ENCODE measurements around the gene COL26A1.
"Not testable (repeated sequence)": the region's sequence is repeated elsewhere in the genome, so short reads cannot be mapped to it uniquely, and the experiment has no call there.

COL26A1 gene

DNA sequence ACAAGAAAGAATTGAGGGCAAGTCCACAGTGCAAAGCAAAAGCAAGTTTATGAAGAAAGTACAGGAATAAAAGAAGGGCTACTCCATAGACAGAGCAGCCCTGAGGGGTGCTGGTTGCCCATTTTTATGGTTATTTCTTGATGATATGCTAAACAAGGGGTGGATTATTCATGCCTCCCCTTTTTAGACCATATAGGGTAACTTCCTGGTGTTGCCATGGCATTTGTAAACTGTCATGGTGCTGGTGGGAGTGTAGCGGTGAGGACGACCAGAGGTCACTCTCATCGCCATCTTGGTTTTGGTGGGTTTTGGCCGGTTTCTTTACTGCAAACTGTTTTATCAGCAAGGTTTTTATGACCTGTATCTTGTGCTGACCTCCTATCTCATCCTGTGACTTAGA is 128.8 kb downstream of the COL26A1 start:
- H3K27me3 Mint-ChIP-seq: peaks cover 16% of the 10 kb centered on the region
- DNase-seq (ENCODE audit: low spot score in 2 of 2); H3K4me3 Mint-ChIP-seq; H3K27ac Mint-ChIP-seq; H3K36me3 Mint-ChIP-seq; ATAC-seq (ENCODE audit: low read depth); H3K9me3 Mint-ChIP-seq; H3K4me1 Mint-ChIP-seq: not testable (repeated sequence)

DNA sequence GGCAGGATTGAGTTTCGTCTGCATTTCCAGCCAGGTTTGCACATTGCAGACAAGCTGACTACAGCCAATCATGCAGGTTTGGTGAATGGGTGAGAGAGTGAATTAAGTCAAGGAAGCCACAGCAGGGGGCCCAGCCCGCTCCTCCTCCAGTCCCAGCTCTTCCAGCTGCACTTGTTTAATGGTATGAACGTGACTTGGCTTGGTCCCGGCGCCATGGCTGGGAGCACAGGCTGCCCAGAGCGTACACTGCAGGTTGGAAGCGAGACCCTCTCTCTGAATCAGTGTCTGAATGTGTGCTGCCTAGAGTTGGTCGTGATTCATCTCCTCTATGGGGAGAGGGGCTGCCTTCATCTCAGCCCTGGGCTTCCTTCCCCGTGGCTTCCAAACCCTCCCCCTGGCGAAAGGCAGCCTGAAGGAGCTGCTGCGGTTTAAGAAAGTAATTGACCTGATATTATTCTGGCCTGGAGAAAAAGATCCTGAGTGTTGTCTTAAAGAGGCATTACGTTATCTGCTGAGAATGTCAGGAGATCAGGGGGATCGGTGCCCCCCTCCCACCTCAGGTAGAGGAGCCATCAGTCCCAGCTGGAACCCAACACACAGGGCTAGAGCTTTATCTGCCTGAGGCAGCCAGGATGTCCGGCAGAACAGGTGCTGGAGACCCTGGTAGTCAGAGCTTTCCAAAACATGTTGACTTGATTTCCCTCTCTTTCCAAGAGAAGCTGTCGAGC is 132.1 kb downstream of the COL26A1 start:
- H3K9me3 Mint-ChIP-seq: no peaks in the 10 kb centered on the region
- no peak overlapping the region for H3K27ac Mint-ChIP-seq
- H3K4me1 Mint-ChIP-seq: no peaks in the 10 kb centered on the region
- no peak for DNase-seq (ENCODE audit: low spot score in 2 of 2)
- no peaks in the 10 kb centered on the region for H3K36me3 Mint-ChIP-seq
- H3K4me3 Mint-ChIP-seq: no peak overlapping the region
- peaks cover 6% of the 10 kb centered on the region for H3K27me3 Mint-ChIP-seq
- ATAC-seq (ENCODE audit: low read depth): no peak

- Mint-ChIP-seq H3K36me3 (no peaks in the 10 kb centered on the region), H3K9me3 (no peaks in the 10 kb centered on the region), H3K4me3 (no peak overlapping the region), H3K27me3 (peaks cover 5% of the 10 kb centered on the region), H3K4me1 (no peaks in the 10 kb centered on the region), H3K27ac (no peak overlapping the region)
- no peak for DNase-seq (ENCODE audit: low spot score in 2 of 2)
- no peak for ATAC-seq (ENCODE audit: low read depth)
Measured at GRCh38 chr7:101496017-101496416, 133.3 kb downstream of the COL26A1 start.

DNA sequence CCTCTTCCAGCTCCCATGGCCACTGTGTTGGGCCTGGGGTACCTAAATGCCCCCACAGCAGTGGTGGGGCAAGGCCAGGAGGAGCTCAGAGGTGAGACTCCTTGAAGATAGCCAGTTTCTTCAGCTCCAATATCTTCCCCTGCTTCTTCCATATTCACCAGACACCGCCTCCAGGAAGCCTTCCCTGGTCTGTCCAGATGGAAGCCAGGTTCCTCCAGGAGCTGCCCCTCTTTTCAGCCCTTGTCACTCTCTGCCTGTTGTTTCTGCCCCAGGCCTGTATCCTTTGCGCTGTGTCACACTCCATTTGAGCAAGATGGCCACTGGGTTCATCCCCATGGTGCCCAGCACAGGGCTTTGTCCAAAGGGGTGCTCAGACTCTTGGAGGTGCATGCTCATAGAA is 138.7 kb downstream of the COL26A1 start:
- ATAC-seq (ENCODE audit: low read depth): no peak

GRCh38 chr7:101502466-101503098 is 139.9 kb downstream of the COL26A1 start:
- no peaks in the 10 kb centered on the region for H3K27me3 Mint-ChIP-seq
- no peak for ATAC-seq (ENCODE audit: low read depth)
- H3K9me3 Mint-ChIP-seq: no peaks in the 10 kb centered on the region
- no peak for DNase-seq (ENCODE audit: low spot score in 2 of 2)
- no peak overlapping the region for H3K27ac Mint-ChIP-seq
- H3K4me3 Mint-ChIP-seq: no peak overlapping the region
- peaks cover 21% of the 10 kb centered on the region for H3K4me1 Mint-ChIP-seq
- H3K36me3 Mint-ChIP-seq: no peaks in the 10 kb centered on the region

More for the DNA sequence above, 138.7 kb downstream of the COL26A1 start:
- DNase-seq (ENCODE audit: low spot score in 2 of 2): no peak
- H3K27ac Mint-ChIP-seq: no peak overlapping the region
- H3K36me3 Mint-ChIP-seq: no peaks in the 10 kb centered on the region
- H3K27me3 Mint-ChIP-seq: no peaks in the 10 kb centered on the region
- no peak overlapping the region for H3K4me3 Mint-ChIP-seq
- no peaks in the 10 kb centered on the region for H3K9me3 Mint-ChIP-seq
- H3K4me1 Mint-ChIP-seq: peaks cover 16% of the 10 kb centered on the region

- H3K27me3 Mint-ChIP-seq; DNase-seq (ENCODE audit: low spot score in 2 of 2); ATAC-seq (ENCODE audit: low read depth); H3K4me3 Mint-ChIP-seq; H3K9me3 Mint-ChIP-seq; H3K27ac Mint-ChIP-seq; H3K36me3 Mint-ChIP-seq: not testable (repeated sequence)
- H3K4me1 Mint-ChIP-seq: peaks cover 28% of the 10 kb centered on the region
Measured at GRCh38 chr7:101505510-101505909, 142.8 kb downstream of the COL26A1 start.

DNA sequence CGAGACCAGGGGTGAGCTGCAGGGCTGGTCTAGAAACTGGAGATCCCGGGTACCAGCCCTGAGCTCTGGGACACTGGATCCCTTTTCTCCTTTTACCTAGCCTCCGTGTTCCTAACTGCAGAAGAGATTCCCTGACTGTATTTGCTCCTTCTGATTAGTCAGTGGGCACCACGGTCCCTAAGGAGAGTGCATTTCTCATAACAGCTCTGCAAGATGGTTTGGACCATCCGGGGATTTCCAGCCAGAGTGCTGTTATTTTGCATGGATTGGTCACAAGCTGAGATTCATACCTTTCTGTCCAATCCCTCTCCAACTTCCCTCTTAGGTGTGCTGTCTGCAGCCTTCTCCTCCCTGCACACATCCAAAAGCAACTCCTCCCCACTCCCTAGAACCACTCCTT is 143.9 kb downstream of the COL26A1 start:
- no peak for ATAC-seq (ENCODE audit: low read depth)
- DNase-seq (ENCODE audit: low spot score in 2 of 2): no peak
- no peaks in the 10 kb centered on the region for H3K9me3 Mint-ChIP-seq
- peaks cover 8% of the 10 kb centered on the region for H3K27me3 Mint-ChIP-seq
- no peak overlapping the region for H3K4me3 Mint-ChIP-seq
- no peaks in the 10 kb centered on the region for H3K36me3 Mint-ChIP-seq
- H3K4me1 Mint-ChIP-seq: peaks cover 28% of the 10 kb centered on the region
- H3K27ac Mint-ChIP-seq: no peak overlapping the region

DNA sequence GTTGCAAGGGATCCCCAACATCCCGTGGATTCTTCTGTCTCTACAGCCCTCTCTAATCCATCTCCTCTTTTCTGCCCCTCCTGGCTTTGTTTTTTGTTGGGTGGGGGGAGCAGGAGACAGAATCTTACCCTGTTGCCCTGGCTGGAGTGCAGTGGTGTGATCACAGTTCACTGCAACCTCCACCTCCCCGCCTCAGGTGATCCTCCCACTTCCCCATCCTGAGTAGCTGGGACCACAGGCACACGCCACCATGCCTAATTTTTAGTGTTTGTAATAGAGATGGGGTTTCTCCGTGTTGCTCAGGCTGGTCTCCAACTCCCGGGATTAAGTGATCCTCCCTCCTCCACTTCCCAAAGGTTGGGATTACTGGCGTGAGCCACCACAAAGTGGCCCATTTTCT is 144.7 kb downstream of the COL26A1 start:
- DNase-seq (ENCODE audit: low spot score in 2 of 2): no peak
- ATAC-seq (ENCODE audit: low read depth): peak; percentile 24
- H3K27ac Mint-ChIP-seq: no peak overlapping the region
- no peaks in the 10 kb centered on the region for H3K9me3 Mint-ChIP-seq
- peak overlapping the region; percentile 53 for H3K4me3 Mint-ChIP-seq
- H3K36me3 Mint-ChIP-seq: no peaks in the 10 kb centered on the region
- peaks cover 28% of the 10 kb centered on the region for H3K4me1 Mint-ChIP-seq
- peaks cover 10% of the 10 kb centered on the region for H3K27me3 Mint-ChIP-seq

- peak overlapping the region; percentile 53 for H3K4me3 Mint-ChIP-seq
- peak; percentile 26 for ATAC-seq (ENCODE audit: low read depth)
Measured at GRCh38 chr7:101507791-101508252, 145.1 kb downstream of the COL26A1 start.

DNA sequence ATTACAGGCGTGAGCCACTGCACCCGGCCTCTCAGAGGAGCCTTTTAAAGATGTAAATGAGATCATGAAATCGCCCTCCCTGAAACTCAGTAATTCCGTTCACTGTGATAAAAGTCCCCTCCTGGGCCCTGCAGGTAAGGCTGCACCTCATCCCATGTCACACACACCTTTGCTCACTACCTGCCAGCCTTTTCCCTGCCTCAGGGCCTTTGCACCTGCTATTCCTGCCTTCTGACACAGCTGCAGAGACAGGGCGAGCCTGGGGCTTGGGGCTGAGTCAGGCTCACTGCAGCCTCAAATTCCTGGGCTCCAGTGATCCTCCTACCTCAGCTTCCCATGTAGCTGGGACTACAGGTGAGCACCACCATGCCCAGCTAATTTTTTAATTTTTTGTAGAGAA is 147.6 kb downstream of the COL26A1 start:
- ATAC-seq (ENCODE audit: low read depth) (no peak), DNase-seq (ENCODE audit: low spot score in 2 of 2) (no peak)
- Mint-ChIP-seq H3K27ac (no peak overlapping the region), H3K27me3 (peaks cover 13% of the 10 kb centered on the region), H3K4me3 (no peak overlapping the region), H3K36me3 (no peaks in the 10 kb centered on the region), H3K4me1 (peaks cover 13% of the 10 kb centered on the region), H3K9me3 (no peaks in the 10 kb centered on the region)

More at GRCh38 chr7:101507791-101508252, 145.1 kb downstream of the COL26A1 start:
- peaks cover 28% of the 10 kb centered on the region for H3K4me1 Mint-ChIP-seq
- DNase-seq (ENCODE audit: low spot score in 2 of 2): peak; percentile 19 to 33
- H3K9me3 Mint-ChIP-seq: no peaks in the 10 kb centered on the region
- no peak overlapping the region for H3K27ac Mint-ChIP-seq
- peaks cover 10% of the 10 kb centered on the region for H3K27me3 Mint-ChIP-seq
- no peaks in the 10 kb centered on the region for H3K36me3 Mint-ChIP-seq

GRCh38 chr7:101511965-101512364 is 149.3 kb downstream of the COL26A1 start:
- peaks cover 12% of the 10 kb centered on the region for H3K4me1 Mint-ChIP-seq
- DNase-seq (ENCODE audit: low spot score in 2 of 2) (no peak), ATAC-seq (ENCODE audit: low read depth) (no peak)
- H3K4me3 Mint-ChIP-seq: no peak overlapping the region
- no peaks in the 10 kb centered on the region for H3K36me3 Mint-ChIP-seq
- H3K9me3 Mint-ChIP-seq: no peaks in the 10 kb centered on the region
- H3K27ac Mint-ChIP-seq: no peak overlapping the region
- peaks cover 13% of the 10 kb centered on the region for H3K27me3 Mint-ChIP-seq

GRCh38 chr7:101516851-101517250 is 154.2 kb downstream of the COL26A1 start:
- peaks cover 3% of the 10 kb centered on the region for H3K9me3 Mint-ChIP-seq

GRCh38 chr7:101517304-101517703 is 154.6 kb downstream of the COL26A1 start:
- Mint-ChIP-seq H3K9me3 (peaks cover 3% of the 10 kb centered on the region), H3K27me3 (peaks cover 4% of the 10 kb centered on the region), H3K36me3 (no peaks in the 10 kb centered on the region), H3K27ac (no peak overlapping the region), H3K4me1 (no peaks in the 10 kb centered on the region), H3K4me3 (no peak overlapping the region)
- no peak for DNase-seq (ENCODE audit: low spot score in 2 of 2)
- no peak for ATAC-seq (ENCODE audit: low read depth)

More at GRCh38 chr7:101516851-101517250, 154.2 kb downstream of the COL26A1 start:
- peaks cover 6% of the 10 kb centered on the region for H3K27me3 Mint-ChIP-seq
- DNase-seq (ENCODE audit: low spot score in 2 of 2) (no peak), ATAC-seq (ENCODE audit: low read depth) (no peak)
- no peak overlapping the region for H3K27ac Mint-ChIP-seq
- no peaks in the 10 kb centered on the region for H3K36me3 Mint-ChIP-seq
- no peak overlapping the region for H3K4me3 Mint-ChIP-seq
- H3K4me1 Mint-ChIP-seq: no peaks in the 10 kb centered on the region

DNA sequence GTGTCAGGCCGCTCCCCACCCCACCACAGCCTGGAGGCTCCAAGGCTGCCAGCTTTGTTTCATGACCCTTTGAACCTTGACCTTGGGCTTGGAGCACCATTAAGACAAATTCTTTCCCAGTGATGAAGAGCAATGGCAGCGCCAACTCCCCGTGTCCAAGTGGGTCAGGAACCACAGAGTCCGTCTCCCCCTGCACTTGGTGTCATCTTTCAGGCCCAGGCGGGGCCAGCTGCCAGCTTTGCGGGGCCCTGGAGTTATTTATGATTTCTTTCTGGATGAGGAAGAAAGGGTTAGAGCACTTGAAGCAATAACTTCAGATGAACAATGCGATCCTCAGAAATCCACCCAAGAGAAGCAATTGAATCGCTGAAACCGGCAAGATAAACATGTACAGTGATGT is 155.7 kb downstream of the COL26A1 start:
- peaks cover 3% of the 10 kb centered on the region for H3K9me3 Mint-ChIP-seq
- H3K27me3 Mint-ChIP-seq: peaks cover 4% of the 10 kb centered on the region
- no peaks in the 10 kb centered on the region for H3K4me1 Mint-ChIP-seq
- no peak for ATAC-seq (ENCODE audit: low read depth)
- DNase-seq (ENCODE audit: low spot score in 2 of 2): no peak
- no peak overlapping the region for H3K27ac Mint-ChIP-seq
- H3K4me3 Mint-ChIP-seq: no peak overlapping the region
- no peaks in the 10 kb centered on the region for H3K36me3 Mint-ChIP-seq

All from memory B cell (primary cell).